GM12873 (cell line): ENCODE data around the gene ZSCAN30.

Source experiments
- TF ChIP-seq, protein P1 (sequence below): IDR thresholded peaks from 2 replicates; pipeline ENCODE4 v1.5.1; 2012; ENCODE audit warnings: low read depth, mild to moderate bottlenecking, moderate library complexity, low read length, control low read depth; ENCODE audit not compliant: insufficient read depth; ENCODE audit errors: missing control alignments

The ZSCAN30 gene

DNA sequence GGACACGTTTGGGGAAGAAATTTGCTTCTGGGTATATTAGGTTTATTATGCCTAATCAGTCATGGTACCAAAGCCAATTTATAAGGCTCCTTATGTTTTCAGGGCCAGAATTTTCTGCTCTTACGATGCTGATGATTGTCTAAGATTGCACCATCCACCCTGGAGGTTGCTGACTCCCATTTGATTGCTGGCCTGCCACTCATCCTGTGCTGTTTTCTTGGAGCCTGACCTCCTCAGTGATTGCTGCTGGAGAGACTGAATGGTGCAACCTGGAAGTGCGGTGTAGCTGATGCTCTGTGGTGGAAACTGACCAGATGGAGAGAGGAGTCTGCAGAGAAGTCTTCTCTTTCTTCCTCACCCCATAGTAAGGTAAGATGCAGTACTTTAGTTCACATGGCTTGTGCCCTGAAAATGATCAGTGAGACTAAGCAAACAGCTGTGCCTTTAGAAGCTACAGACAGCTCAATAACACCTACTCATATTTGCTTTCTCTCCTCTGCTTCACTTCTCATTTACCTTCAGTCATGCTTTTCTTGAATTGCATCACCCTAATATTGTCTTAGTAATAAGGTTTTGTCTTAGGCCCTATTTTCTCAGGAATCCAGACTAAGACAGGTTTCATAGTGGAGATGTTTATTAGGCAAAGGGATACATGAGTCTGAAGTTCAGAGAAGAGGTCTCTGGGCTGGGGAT, 36.8 kb upstream of the ZSCAN30 start:
- TF ChIP-seq, protein P1, sequence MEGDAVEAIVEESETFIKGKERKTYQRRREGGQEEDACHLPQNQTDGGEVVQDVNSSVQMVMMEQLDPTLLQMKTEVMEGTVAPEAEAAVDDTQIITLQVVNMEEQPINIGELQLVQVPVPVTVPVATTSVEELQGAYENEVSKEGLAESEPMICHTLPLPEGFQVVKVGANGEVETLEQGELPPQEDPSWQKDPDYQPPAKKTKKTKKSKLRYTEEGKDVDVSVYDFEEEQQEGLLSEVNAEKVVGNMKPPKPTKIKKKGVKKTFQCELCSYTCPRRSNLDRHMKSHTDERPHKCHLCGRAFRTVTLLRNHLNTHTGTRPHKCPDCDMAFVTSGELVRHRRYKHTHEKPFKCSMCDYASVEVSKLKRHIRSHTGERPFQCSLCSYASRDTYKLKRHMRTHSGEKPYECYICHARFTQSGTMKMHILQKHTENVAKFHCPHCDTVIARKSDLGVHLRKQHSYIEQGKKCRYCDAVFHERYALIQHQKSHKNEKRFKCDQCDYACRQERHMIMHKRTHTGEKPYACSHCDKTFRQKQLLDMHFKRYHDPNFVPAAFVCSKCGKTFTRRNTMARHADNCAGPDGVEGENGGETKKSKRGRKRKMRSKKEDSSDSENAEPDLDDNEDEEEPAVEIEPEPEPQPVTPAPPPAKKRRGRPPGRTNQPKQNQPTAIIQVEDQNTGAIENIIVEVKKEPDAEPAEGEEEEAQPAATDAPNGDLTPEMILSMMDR = no peak

DNA sequence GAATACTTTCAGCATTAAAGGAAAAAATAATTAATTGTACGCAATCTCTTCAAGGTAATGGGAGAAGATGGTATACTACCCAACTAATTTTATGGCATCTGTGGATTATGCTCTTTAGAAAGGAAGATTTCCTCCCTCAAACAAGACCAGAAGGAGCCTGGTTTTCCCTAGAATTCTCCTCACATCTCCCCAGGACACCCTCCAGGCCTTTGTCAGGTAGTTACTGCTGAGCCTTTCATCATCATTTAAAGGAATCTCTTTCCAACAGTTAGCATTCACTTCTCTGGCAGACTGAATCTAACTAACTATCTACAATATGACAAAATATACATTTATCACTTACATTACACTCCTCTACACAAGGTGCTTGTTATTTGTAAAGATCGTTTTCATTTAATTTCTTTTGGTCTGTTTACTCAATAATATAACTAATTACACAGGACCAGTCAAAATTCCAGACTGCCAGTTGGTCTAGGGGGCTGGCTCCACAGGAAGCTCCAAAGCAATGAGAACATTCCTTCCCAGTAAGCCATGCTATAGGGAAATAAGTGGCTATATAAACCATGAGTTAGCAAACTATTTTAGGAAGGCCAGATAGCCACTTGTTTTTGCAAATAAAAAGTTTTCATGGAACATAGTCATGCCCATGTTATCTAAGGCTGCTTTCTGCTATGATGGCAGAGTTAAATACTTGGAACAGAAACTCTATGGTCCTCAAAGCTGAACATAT, 35.1 kb upstream of the ZSCAN30 start:
- TF ChIP-seq, protein P1 = no peak

DNA sequence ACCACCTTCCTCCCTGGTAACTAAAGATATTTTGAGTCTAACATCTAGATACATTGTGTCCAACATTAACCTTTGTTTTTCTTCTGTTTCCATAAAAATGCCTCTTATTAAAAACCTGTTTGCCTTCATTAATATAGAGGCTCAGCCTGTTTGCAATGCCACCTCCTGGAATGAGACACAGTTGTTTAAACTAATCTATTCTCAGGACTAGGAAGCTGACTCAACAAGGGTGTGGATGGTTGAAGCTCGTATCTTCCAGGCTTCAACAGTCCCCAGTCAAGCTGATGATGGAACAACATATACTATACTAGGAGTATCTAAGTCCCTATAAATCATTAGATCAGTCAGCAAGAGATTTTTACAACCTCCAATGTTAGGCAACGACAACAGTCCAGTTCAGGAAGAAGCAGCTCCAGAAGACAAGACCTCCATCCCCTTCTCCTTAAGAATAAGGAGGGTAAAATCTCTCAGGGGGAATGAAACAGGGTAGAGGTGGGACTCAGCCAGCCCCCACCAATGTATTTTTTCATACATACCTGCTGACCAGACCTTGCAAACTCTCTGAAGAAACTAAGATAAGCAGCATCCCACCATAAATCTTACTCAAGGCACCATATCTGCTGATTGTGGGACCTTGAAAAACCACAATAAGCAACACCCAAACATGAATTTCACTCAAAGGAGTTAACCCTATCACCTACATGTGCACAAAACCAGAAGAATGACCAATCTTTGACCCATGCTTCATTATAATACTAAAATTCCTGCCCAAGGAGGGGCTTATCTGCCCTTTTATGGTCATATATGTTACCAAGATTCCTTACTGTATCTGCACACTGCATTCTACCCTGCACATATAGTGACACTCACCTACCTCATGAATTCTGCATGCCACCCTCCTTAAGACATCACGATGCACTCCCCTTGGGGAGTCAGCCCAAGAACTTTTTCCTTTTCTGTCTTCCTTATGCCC, 32.7 kb upstream of the ZSCAN30 start:
- TF ChIP-seq, protein P1 = no peak

DNA sequence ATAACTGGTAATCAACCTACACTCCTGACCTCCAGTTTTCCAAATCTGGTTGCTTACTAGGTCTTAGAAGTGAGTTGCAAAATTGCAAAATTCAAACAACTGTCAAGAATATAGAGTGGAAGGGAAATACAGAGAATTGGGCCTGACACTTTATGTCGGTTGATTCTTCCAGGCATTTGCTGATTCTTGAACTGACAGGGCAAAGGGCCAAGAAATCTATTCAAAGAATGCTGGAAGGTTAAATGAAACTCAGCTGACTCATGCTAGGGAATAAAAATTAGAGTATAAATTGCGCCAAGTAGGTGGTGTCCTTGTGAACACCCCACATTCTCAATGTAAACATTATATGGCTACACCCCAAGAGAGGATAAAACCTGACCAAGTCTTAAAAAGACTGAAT, 21.5 kb upstream of the ZSCAN30 start:
- TF ChIP-seq, protein P1 = no peak

DNA sequence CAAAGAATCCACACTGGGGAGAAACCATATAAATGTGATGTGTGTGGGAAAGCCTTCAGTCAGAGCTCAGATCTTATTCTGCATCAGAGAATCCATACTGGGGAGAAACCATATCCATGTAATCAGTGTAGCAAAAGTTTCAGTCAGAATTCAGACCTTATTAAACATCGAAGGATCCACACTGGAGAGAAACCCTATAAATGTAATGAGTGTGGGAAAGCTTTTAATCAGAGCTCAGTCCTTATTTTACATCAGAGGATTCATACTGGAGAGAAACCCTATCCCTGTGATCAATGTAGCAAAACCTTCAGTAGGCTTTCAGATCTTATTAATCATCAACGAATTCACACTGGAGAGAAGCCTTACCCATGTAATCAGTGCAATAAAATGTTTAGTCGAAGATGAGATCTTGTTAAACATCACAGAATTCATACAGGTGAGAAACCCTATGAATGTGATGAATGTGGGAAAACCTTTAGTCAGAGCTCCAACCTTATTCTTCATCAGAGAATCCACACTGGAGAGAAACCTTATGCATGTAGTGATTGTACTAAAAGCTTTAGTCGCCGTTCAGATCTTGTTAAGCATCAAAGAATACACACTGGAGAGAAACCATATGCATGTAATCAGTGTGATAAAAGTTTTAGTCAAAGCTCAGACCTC, 16.7 kb upstream of the ZSCAN30 start:
- TF ChIP-seq, protein P1 = no peak

DNA sequence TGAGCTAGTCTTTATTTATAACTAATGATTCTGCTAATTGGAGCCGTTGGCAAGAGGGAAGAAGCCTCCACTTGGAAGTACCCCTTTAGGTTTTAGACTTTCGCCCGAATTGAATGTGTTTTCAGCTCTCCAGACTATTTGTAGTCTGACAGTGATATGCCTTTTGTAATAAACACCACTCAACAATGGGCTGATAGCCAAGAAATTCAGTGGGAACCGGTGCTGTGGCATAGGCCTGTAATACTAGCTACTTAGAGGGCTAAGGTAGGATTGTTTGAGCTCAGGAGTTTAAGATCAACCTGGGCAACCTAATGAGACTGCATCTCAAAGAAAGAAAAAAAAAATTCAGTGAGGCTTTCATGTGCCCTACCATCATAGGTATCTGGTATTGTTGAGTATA, 13.6 kb upstream of the ZSCAN30 start:
- TF ChIP-seq, protein P1 = no peak

DNA sequence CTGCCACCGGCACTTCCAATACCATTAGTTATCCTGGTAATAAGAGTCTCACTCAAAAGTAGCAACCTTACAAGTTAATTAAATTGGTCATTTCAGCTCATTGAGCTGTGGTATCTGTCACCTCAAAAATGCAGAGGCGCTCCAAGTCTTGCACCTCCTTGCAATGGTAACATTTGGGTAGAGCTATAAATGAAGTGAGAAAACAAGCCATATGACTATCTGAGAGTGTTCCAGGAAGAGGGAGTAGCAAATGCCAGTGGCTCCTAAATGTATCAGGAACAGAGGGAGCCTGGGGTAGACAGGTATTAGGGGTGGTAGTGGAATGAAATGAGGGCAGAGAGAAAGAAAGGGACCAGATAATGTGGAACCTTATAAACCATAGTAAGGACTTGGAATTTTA, 6.0 kb upstream of the ZSCAN30 start:
- TF ChIP-seq, protein P1 = no peak
